Measurements from ENCODE around the gene DTWD1.
A peak's percentile ranks its signal among the peaks of the same experiment; 100 is the strongest.
"Not testable (repeated sequence)": the region's sequence is repeated elsewhere in the genome, so short reads cannot be mapped to it uniquely, and the experiment has no call there.

DTWD1 gene

GRCh38 chr15:49620658-49621368 lies at the start of gene DTWD1, which contains the start of gene FAM227B:
Gene DTWD1 (plus strand): TSS chr15:49621048. CDS start chr15:49625168, 4,120 bp downstream.
Gene FAM227B (minus strand): TSS chr15:49620818. CDS start chr15:49615171, 5,647 bp downstream.
- DNase-seq: peak; percentile 92

GRCh38 chr15:49573421-49573820 lies 47.4 kb upstream of the DTWD1 start:
- DNase-seq: no peak

- DNase-seq: no peak
Observed at GRCh38 chr15:49589030-49589429, 31.8 kb upstream of the DTWD1 start.

- not testable (repeated sequence) for DNase-seq
Observed at GRCh38 chr15:49592829-49593316, 28.0 kb upstream of the DTWD1 start.

- DNase-seq: no peak
Observed at GRCh38 chr15:49604625-49605409, 16.0 kb upstream of the DTWD1 start.

GRCh38 chr15:49605588-49605987 lies 15.3 kb upstream of the DTWD1 start:
- DNase-seq: no peak

GRCh38 chr15:49606594-49606993 lies 14.3 kb upstream of the DTWD1 start:
- DNase-seq: no peak

GRCh38 chr15:49610157-49610918 lies 10.5 kb upstream of the DTWD1 start:
- DNase-seq: no peak

- DNase-seq: not testable (repeated sequence)
Observed at GRCh38 chr15:49612240-49612639, 8.6 kb upstream of the DTWD1 start.

- DNase-seq: no peak
Observed at GRCh38 chr15:49619226-49619625, 1.6 kb upstream of the DTWD1 start.

GRCh38 chr15:49620199-49620598 lies 649 bp upstream of the DTWD1 start:
- DNase-seq: no peak

GRCh38 chr15:49621401-49621811 lies 558 bp downstream of the DTWD1 start:
- no peak for DNase-seq

GRCh38 chr15:49621887-49622286 lies 1.0 kb downstream of the DTWD1 start:
- DNase-seq: no peak

- no peak for DNase-seq
Observed at GRCh38 chr15:49622561-49622960, 1.7 kb downstream of the DTWD1 start.

- no peak for DNase-seq
Observed at GRCh38 chr15:49624056-49624455, 3.2 kb downstream of the DTWD1 start.

- DNase-seq: no peak
Observed at GRCh38 chr15:49625460-49626036, 4.7 kb downstream of the DTWD1 start.

GRCh38 chr15:49627407-49627877 lies 6.6 kb downstream of the DTWD1 start:
- no peak for DNase-seq

- no peak for DNase-seq
Observed at GRCh38 chr15:49628379-49628778, 7.5 kb downstream of the DTWD1 start.

- DNase-seq: no peak
Observed at GRCh38 chr15:49637857-49638256, 17.0 kb downstream of the DTWD1 start.

GRCh38 chr15:49644364-49644794 lies 23.5 kb downstream of the DTWD1 start:
- no peak for DNase-seq

- no peak for DNase-seq
Observed at GRCh38 chr15:49645277-49645676, 24.4 kb downstream of the DTWD1 start.

GRCh38 chr15:49645941-49646340 lies 25.1 kb downstream of the DTWD1 start:
- peak; percentile 74 for DNase-seq

- no peak for DNase-seq
Observed at GRCh38 chr15:49646891-49647290, 26.0 kb downstream of the DTWD1 start.

Measured in NCI-H446 treated with DMSO at 0.1 percent for 48 hours (cell line).